T-cell (primary cell): Measurements from ENCODE around the gene HSD17B11. TPM values are rescaled to one million over a fixed set of nuclear protein-coding genes. Genes with fewer than 3 reads are reported as not detected.
"Not testable (repeated sequence)": the region's sequence is repeated elsewhere in the genome, so short reads cannot be mapped to it uniquely, and the experiment has no call there.

Source experiments
- ATAC-seq, 4 experiments: fragments of 200-7000 bp in 3 of 4; fragments of 150-1000 bp in 1 of 4; cut with Tn5 transposase; replicated peaks in 1 of 4; 1 replicate in 3 of 4; 2 replicates in 1 of 4; pipeline ENCODE4 v1.10.0; 2021; ENCODE audit warnings: moderate library complexity in 3 of 4, mild to moderate bottlenecking in 2 of 4, moderate number of reproducible peaks in 1 of 4
- CTCF ChIA-PET, 2 donors: fragments of 300-600 bp; sonication (Branson Sonifier 250); formaldehyde crosslinking; loops; one replicate each; lab custom pipeline; 2022; ENCODE audit warnings: antibody characterized with exemption in 2 of 2; lab: Charles Lee
- POLR2A ChIA-PET, 2 donors: fragments of 300-600 bp; sonication (Branson Sonifier 250); formaldehyde crosslinking; loops; one replicate each; lab custom pipeline; 2022; ENCODE audit warnings: antibody characterized with exemption in 2 of 2; lab: Charles Lee
- DNase-seq, 35 experiments: peaks; one replicate each; pipeline versions ENCODE4 v3.0.0 to v3.0.0-alpha.2; 2013 to 2023
- H3K27ac ChIP-seq: one replicate; pipeline ENCODE4 v1.5.1; 2013; ENCODE audit warnings: low read length
- H3K27me3 ChIP-seq, 2 experiments: replicated peaks in 1 of 2; 1 replicate in 1 of 2; 2 replicates in 1 of 2; pipeline versions ENCODE4 v1.6.1 to v1.7.0; 2013; ENCODE audit warnings: low read length in 1 of 2, mixed read lengths in 1 of 2; ENCODE audit not compliant: control insufficient read depth in 2 of 2, insufficient read depth in 2 of 2; ENCODE audit errors: extremely low read depth in 1 of 2
- H3K36me3 ChIP-seq, 2 donors: 1 replicate in 1 of 2; 2 replicates in 1 of 2; pipeline versions ENCODE4 v1.6.1 to v1.7.0; 2013; ENCODE audit warnings: low read length in 1 of 2; ENCODE audit not compliant: control insufficient read depth in 2 of 2, insufficient read depth in 1 of 2; ENCODE audit errors: extremely low read depth in 1 of 2
- H3K4me1 ChIP-seq, 2 experiments: 1 replicate in 1 of 2; 2 replicates in 1 of 2; pipeline versions ENCODE4 v1.6.1 to v1.7.0; 2013; ENCODE audit warnings: low read length in 2 of 2, mixed read lengths in 1 of 2; ENCODE audit not compliant: insufficient read depth in 2 of 2, control insufficient read depth in 1 of 2; ENCODE audit errors: extremely low read depth in 1 of 2
- H3K4me3 ChIP-seq, 2 donors: 1 replicate in 1 of 2; 2 replicates in 1 of 2; pipeline versions ENCODE4 v1.5.1 to v1.7.0; 2013; ENCODE audit warnings: mild to moderate bottlenecking in 2 of 2, low read length in 1 of 2, moderate library complexity in 1 of 2; ENCODE audit not compliant: control insufficient read depth in 1 of 2; ENCODE audit errors: extremely low read depth in 1 of 2
- H3K9me3 ChIP-seq: 2 replicates; pipeline ENCODE4 v1.7.0; 2013
- H3K27ac Mint-ChIP-seq, 2 donors: one replicate each; pipeline ENCODE4 v1.8.0; 2020 to 2021; ENCODE audit warnings: mild to moderate bottlenecking in 2 of 2, mixed read lengths in 2 of 2
- H3K27me3 Mint-ChIP-seq, 2 donors: one replicate each; pipeline ENCODE4 v1.8.0; 2021 to 2022; ENCODE audit warnings: mixed read lengths in 2 of 2
- H3K36me3 Mint-ChIP-seq: one replicate; pipeline ENCODE4 v1.8.0; 2021; ENCODE audit warnings: mixed read lengths
- H3K4me1 Mint-ChIP-seq, 3 donors: one replicate each; pipeline ENCODE4 v1.8.0; 2020 to 2022; ENCODE audit warnings: mixed read lengths in 3 of 3, mild to moderate bottlenecking in 1 of 3
- H3K4me3 Mint-ChIP-seq, 3 donors: one replicate each; pipeline ENCODE4 v1.8.0; 2020 to 2022; ENCODE audit warnings: mild to moderate bottlenecking in 3 of 3, mixed read lengths in 3 of 3, moderate library complexity in 3 of 3
- H3K9me3 Mint-ChIP-seq, 3 donors: one replicate each; pipeline ENCODE4 v1.8.0; 2020 to 2022; ENCODE audit warnings: mixed read lengths in 3 of 3
- WGBS: methylation state at CpG from one replicate; pipeline ENCODE4 v1.1.5; 2013; ENCODE audit warnings: missing lambda C conversion rate; ENCODE audit not compliant: insufficient coverage; 5-methylcytosine and 5-hydroxymethylcytosine counted together
- total RNA-seq, 35 experiments: library from RNA in 6 of 35; stranded (reverse) in 6 of 35; fragments of 120-200 nt in 1 of 35; gene quantifications; one replicate each; pipeline versions ENCODE4 v1.2.1 to v1.2.4 and lab custom pipeline; 2013 to 2026

Gene HSD17B11
- total RNA-seq, 5 donors from 2014 or later (not counting 1 experiment from before 2014, with no cell fraction given), result 38.0 to 57.7 (median 51.2) TPM

DNA sequence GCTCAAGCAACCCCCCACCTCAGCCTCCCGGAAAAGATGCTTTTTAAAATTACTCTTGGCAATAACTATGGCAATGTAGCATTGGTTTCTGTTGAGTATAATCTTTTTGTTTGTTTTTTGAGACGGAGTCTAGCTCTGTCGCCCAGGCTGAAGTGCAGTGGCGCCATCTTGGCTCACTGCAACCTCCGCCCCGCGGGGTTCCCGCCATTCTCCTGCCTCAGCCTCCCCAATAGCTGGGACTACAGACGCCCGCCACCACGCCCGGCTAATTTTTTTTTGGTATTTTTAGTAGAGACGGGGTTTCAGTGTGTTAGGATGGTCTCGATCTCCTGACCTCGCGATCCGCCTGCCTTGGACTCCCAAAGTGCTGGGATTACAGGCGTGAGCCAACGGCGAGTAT is 933 bp downstream of the HSD17B11 start:
- H3K9me3 ChIP-seq, H3K27me3 Mint-ChIP-seq, DNase-seq, H3K27ac ChIP-seq, H3K27me3 ChIP-seq, ATAC-seq, H3K9me3 Mint-ChIP-seq, H3K36me3 ChIP-seq: not testable (repeated sequence)
- Mint-ChIP-seq H3K36me3 (peaks cover 27% of the 10 kb centered on the region), H3K27ac (peak overlapping the region; percentile 92 to 97), H3K4me1 (peaks cover 54 to 64% (median 54%) of the 10 kb centered on the region in 3 donors), H3K4me3 (peak overlapping the region; percentile 93 to 95 (median 94))
- peak overlapping the region; percentile 86 to 99 for H3K4me3 ChIP-seq
- peaks cover 10 to 33% of the 10 kb centered on the region in 2 experiments for H3K4me1 ChIP-seq
- ChIA-PET CTCF (interaction anchor here (0.6 to 2.5 kb wide), 10 partner anchors 8 to 172 kb away, joined by 3 to 30 read pairs (median 8); partner anchors contain the start of gene NUDT9 (in 2 of the 2)), POLR2A (interaction anchor here in 1 of 2 donors (0.6 to 2.0 kb wide), 2 partner anchors 9 to 32 kb away, joined by 4 to 13 read pairs; partner anchors contain the start of gene NUDT9)
- WGBS, result 83% methylated on average over 2 of the region's 20 CpGs

GRCh38 chr4:87388901-87389300 is 2.1 kb downstream of the HSD17B11 start:
- peaks cover 4 to 13% (median 5%) of the 10 kb centered on the region in 3 donors for H3K9me3 Mint-ChIP-seq
- no peaks in the 10 kb centered on the region for H3K9me3 ChIP-seq
- H3K27ac Mint-ChIP-seq, result peak overlapping the region in 1 of 2 donors; percentile 60
- ATAC-seq, result no peak
- H3K36me3 ChIP-seq, result no peaks in the 10 kb centered on the region
- no peak overlapping the region for H3K4me3 ChIP-seq
- H3K4me1 Mint-ChIP-seq, result peaks cover 59 to 67% (median 61%) of the 10 kb centered on the region in 3 donors
- no peak overlapping the region for H3K27ac ChIP-seq
- no peak for DNase-seq
- H3K4me1 ChIP-seq, result peaks cover 10 to 33% of the 10 kb centered on the region in 2 experiments
- H3K27me3 Mint-ChIP-seq, result no peaks in the 10 kb centered on the region
- H3K36me3 Mint-ChIP-seq, result peaks cover 32% of the 10 kb centered on the region
- CTCF ChIA-PET, result interaction anchor here (0.6 to 1.2 kb wide), 3 partner anchors 13 to 584 kb away, joined by 3 to 7 read pairs (median 3); no protein-coding TSS in a partner anchor
- no peaks in the 10 kb centered on the region for H3K27me3 ChIP-seq
- peak overlapping the region; percentile 93 to 95 (median 94) for H3K4me3 Mint-ChIP-seq
- no CpG with 5 or more reads among the region's 3 CpGs for WGBS
- POLR2A ChIA-PET, result no interaction called here

- Mint-ChIP-seq H3K27ac (peak overlapping the region; percentile 7 to 29), H3K9me3 (peaks cover 4 to 13% (median 5%) of the 10 kb centered on the region in 3 donors), H3K4me3 (peak overlapping the region in 2 of 3 donors; percentile 18 to 94), H3K4me1 (peaks cover 72 to 80% (median 74%) of the 10 kb centered on the region in 3 donors), H3K36me3 (peaks cover 38% of the 10 kb centered on the region), H3K27me3 (no peaks in the 10 kb centered on the region)
- ChIA-PET CTCF (interaction anchor here in 1 of 2 donors (0.7 kb wide), 1 partner anchor 78 kb away, joined by 3 read pairs; no protein-coding TSS in a partner anchor), POLR2A (interaction anchor here in 1 of 2 donors (0.6 kb wide), 1 partner anchor 231 kb away, joined by 6 read pairs; no protein-coding TSS in a partner anchor)
- WGBS, result 100% methylated on average over 1 of the region's 3 CpGs
- Histone ChIP-seq H3K27ac (no peak overlapping the region), H3K27me3 (no peaks in the 10 kb centered on the region), H3K9me3 (no peaks in the 10 kb centered on the region), H3K4me1 (peaks cover 10 to 33% of the 10 kb centered on the region in 2 experiments), H3K36me3 (no peaks in the 10 kb centered on the region), H3K4me3 (no peak overlapping the region)
- no peak for DNase-seq
- ATAC-seq, result no peak
Measured at GRCh38 chr4:87387237-87387636, 3.8 kb downstream of the HSD17B11 start.

GRCh38 chr4:87384466-87385132 is 6.4 kb downstream of the HSD17B11 start:
- H3K27me3 ChIP-seq, CTCF ChIA-PET, H3K27ac Mint-ChIP-seq, H3K27ac ChIP-seq, H3K4me3 ChIP-seq, H3K9me3 ChIP-seq, ATAC-seq, H3K4me3 Mint-ChIP-seq, DNase-seq, H3K27me3 Mint-ChIP-seq: not testable (repeated sequence)
- POLR2A ChIA-PET, result interaction anchor here in 1 of 2 donors (0.6 kb wide), 1 partner anchor 39 kb away, joined by 4 read pairs; no protein-coding TSS in a partner anchor
- Histone ChIP-seq H3K4me1 (peaks cover 5 to 19% of the 10 kb centered on the region in 2 experiments), H3K36me3 (peaks cover 8 to 10% of the 10 kb centered on the region in 2 donors)
- peaks cover 4 to 13% (median 5%) of the 10 kb centered on the region in 3 donors for H3K9me3 Mint-ChIP-seq
- peaks cover 56 to 60% (median 58%) of the 10 kb centered on the region in 3 donors for H3K4me1 Mint-ChIP-seq
- 100% methylated on average over 2 of the region's 9 CpGs for WGBS
- peaks cover 49% of the 10 kb centered on the region for H3K36me3 Mint-ChIP-seq

GRCh38 chr4:87382931-87383330 is 8.1 kb downstream of the HSD17B11 start:
- Histone ChIP-seq H3K4me3 (no peak overlapping the region), H3K9me3 (no peaks in the 10 kb centered on the region), H3K27ac (no peak overlapping the region), H3K4me1 (peaks cover 0 to 8% of the 10 kb centered on the region in 2 experiments), H3K27me3 (no peaks in the 10 kb centered on the region), H3K36me3 (peaks cover 8 to 10% of the 10 kb centered on the region in 2 donors)
- H3K27ac Mint-ChIP-seq, result peak overlapping the region; percentile 13 to 65
- H3K36me3 Mint-ChIP-seq, result peaks cover 39% of the 10 kb centered on the region
- WGBS, result 100% methylated on average over 2 of the region's 3 CpGs
- ChIA-PET POLR2A (no interaction called here), CTCF (interaction anchor here in 1 of 2 donors (1.8 kb wide), 1 partner anchor 8 kb away, joined by 11 read pairs; the partner anchor contains the start of gene HSD17B11)
- no peaks in the 10 kb centered on the region for H3K27me3 Mint-ChIP-seq
- peaks cover 0 to 10% (median 4%) of the 10 kb centered on the region in 3 donors for H3K9me3 Mint-ChIP-seq
- H3K4me3 Mint-ChIP-seq, result no peak overlapping the region
- DNase-seq, result no peak
- peaks cover 40 to 46% (median 43%) of the 10 kb centered on the region in 3 donors for H3K4me1 Mint-ChIP-seq
- no peak for ATAC-seq

DNA sequence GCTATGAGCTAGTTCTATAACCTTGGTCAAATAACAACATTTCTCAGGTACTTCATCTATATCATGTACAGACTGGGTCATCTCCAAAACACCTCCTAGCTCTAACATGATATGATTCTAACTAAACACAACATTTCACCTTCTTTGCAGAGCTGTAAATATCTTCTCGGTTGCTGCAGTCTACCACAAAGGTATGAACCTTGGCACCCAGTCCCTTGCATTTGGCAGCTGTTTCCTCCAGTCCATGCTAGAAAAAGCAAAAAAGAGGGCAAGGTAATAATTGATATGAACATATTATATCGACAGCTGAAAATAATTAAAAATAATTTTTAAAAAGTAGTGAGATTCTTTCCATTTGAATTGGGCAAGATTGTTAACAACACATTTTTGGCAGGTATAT is 8.9 kb downstream of the HSD17B11 start:
- WGBS, result 83% methylated on average over 1 of the region's 2 CpGs
- H3K4me1 ChIP-seq, result peaks cover 0 to 3% of the 10 kb centered on the region in 2 experiments
- no peak for DNase-seq
- Mint-ChIP-seq H3K27ac (no peak overlapping the region), H3K4me1 (peaks cover 32 to 39% (median 36%) of the 10 kb centered on the region in 3 donors), H3K9me3 (peaks cover 0 to 8% (median 4%) of the 10 kb centered on the region in 3 donors), H3K36me3 (peaks cover 34% of the 10 kb centered on the region), H3K27me3 (no peaks in the 10 kb centered on the region), H3K4me3 (no peak overlapping the region)
- ChIA-PET POLR2A (no interaction called here), CTCF (interaction anchor here (0.6 to 1.8 kb wide), 4 partner anchors 9 to 1641 kb away, joined by 3 to 11 read pairs (median 4); partner anchors contain the start of gene HSD17B11 (in 1 of the 2))
- H3K27me3 ChIP-seq, result no peaks in the 10 kb centered on the region
- no peak for ATAC-seq
- H3K9me3 ChIP-seq, result no peaks in the 10 kb centered on the region
- no peak overlapping the region for H3K27ac ChIP-seq
- no peak overlapping the region for H3K4me3 ChIP-seq
- H3K36me3 ChIP-seq, result peaks cover 8 to 10% of the 10 kb centered on the region in 2 donors
